Raji (cell line): ENCODE results near the gene MT1G.

Experiments used
- POLR2A ChIP-seq: IDR thresholded peaks from 2 replicates; pipeline ENCODE4 v1.6.1; 2011; ENCODE audit warnings: low read depth, low read length, control low read depth; ENCODE audit not compliant: insufficient read depth

The MT1G gene

GRCh38 chr16:56649271-56649670, 18.6 kb downstream of the MT1G start:
- no peak for TF ChIP-seq POLR2A

GRCh38 chr16:56647641-56648431, 20.0 kb downstream of the MT1G start:
- no peak for TF ChIP-seq POLR2A

GRCh38 chr16:56645838-56646237, 22.0 kb downstream of the MT1G start:
- no peak for TF ChIP-seq POLR2A

GRCh38 chr16:56645311-56645710, 22.6 kb downstream of the MT1G start:
- no peak for TF ChIP-seq POLR2A

- no peak for TF ChIP-seq POLR2A
These were observed 24.0 kb downstream of the MT1G start for GRCh38 chr16:56643833-56644232.

- TF ChIP-seq POLR2A = no peak
These were observed 24.6 kb downstream of the MT1G start for GRCh38 chr16:56643080-56643778.

GRCh38 chr16:56641166-56641565, 26.7 kb downstream of the MT1G start:
- no peak for TF ChIP-seq POLR2A

GRCh38 chr16:56640076-56640475, 27.8 kb downstream of the MT1G start:
- no peak for TF ChIP-seq POLR2A

GRCh38 chr16:56639045-56639444, 28.8 kb downstream of the MT1G start:
- TF ChIP-seq POLR2A = no peak

- TF ChIP-seq POLR2A = no peak
These were observed 29.8 kb downstream of the MT1G start, which contains the start of gene MT1A for GRCh38 chr16:56637814-56638750. MT1A (plus strand) TSS chr16:56638666; CDS start chr16:56638739, 73 bp downstream.

- no peak for TF ChIP-seq POLR2A
These were observed 31.1 kb downstream of the MT1G start for GRCh38 chr16:56636616-56637413.

- no peak for TF ChIP-seq POLR2A
These were observed 32.4 kb downstream of the MT1G start for GRCh38 chr16:56635441-56635967.

GRCh38 chr16:56634715-56635440, 33.0 kb downstream of the MT1G start:
- no peak for TF ChIP-seq POLR2A
